ENCODE data around the gene PLD3.

DNA sequence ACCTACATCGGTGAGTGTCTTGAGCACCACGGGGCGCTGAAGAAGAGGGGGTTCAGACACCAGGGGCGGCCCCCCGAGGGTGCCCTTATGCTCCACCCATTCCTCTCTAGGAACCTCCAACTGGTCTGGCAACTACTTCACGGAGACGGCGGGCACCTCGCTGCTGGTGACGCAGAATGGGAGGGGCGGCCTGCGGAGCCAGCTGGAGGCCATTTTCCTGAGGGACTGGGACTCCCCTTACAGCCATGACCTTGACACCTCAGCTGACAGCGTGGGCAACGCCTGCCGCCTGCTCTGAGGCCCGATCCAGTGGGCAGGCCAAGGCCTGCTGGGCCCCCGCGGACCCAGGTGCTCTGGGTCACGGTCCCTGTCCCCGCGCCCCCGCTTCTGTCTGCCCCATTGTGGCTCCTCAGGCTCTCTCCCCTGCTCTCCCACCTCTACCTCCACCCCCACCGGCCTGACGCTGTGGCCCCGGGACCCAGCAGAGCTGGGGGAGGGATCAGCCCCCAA lies 29.4 kb downstream of the PLD3 start:
- TF ChIP-seq EZH2 (IDR thresholded peaks at IDR 0.05; ENCODE audit: insufficient read depth, poor library complexity, severe bottlenecking) (no peak), EZH2phosphoT487 (IDR thresholded peaks at IDR 0.05; ENCODE audit: insufficient read depth, low read depth) (no peak)
